ENCODE data around the gene TSPAN31. TPM values are rescaled to one million over a fixed set of nuclear protein-coding genes. Genes with fewer than 3 reads are reported as not detected.

TSPAN31 gene
- total RNA-seq, 1 donor from 2014 or later, result 44.8 TPM

- DNase-seq (ENCODE audit: low spot score), result no peak
These were observed 38.6 kb downstream of the TSPAN31 start for GRCh38 chr12:57783466-57783801.

- no peak for DNase-seq (ENCODE audit: low spot score)
These were observed 39.0 kb downstream of the TSPAN31 start for GRCh38 chr12:57783861-57784260.

GRCh38 chr12:57793920-57794319 is 49.1 kb downstream of the TSPAN31 start:
- no peak for DNase-seq (ENCODE audit: low spot score)

- no peak for DNase-seq (ENCODE audit: low spot score)
These were observed 50.5 kb downstream of the TSPAN31 start for GRCh38 chr12:57795354-57795753.

GRCh38 chr12:57796996-57797395 is 52.2 kb downstream of the TSPAN31 start:
- DNase-seq (ENCODE audit: low spot score), result no peak

- DNase-seq (ENCODE audit: low spot score), result no peak
These were observed 53.1 kb downstream of the TSPAN31 start for GRCh38 chr12:57797933-57798332.

Other genes with a start within 250 kb of the TSPAN31 start
- 24.6 TPM for gene DDIT3, start 224.5 kb upstream of the TSPAN31 start, total RNA-seq
- gene MBD6, start 222.2 kb upstream of the TSPAN31 start, total RNA-seq, result 115 TPM
- 135 TPM for gene DCTN2, start 197.8 kb upstream of the TSPAN31 start, total RNA-seq
- 0.81 TPM for gene KIF5A, start 195.0 kb upstream of the TSPAN31 start, total RNA-seq
- gene PIP4K2C, start 153.8 kb upstream of the TSPAN31 start, total RNA-seq, result 36.1 TPM
- gene DTX3, start 140.2 kb upstream of the TSPAN31 start, total RNA-seq, result 31.2 TPM
- 26.2 TPM for gene ARHGEF25, start 133.6 kb upstream of the TSPAN31 start, total RNA-seq
- gene B4GALNT1, start 111.8 kb upstream of the TSPAN31 start, total RNA-seq, result 1.3 TPM
- 249 TPM for gene OS9, start 50.9 kb upstream of the TSPAN31 start, total RNA-seq
- gene AGAP2, start 6.3 kb upstream of the TSPAN31 start, total RNA-seq, result 2.6 TPM
- gene CDK4, start 7.3 kb downstream of the TSPAN31 start, total RNA-seq, result 67.8 TPM
- 24.6 TPM for gene MARCHF9, start 10.1 kb downstream of the TSPAN31 start, total RNA-seq
- gene CYP27B1, start 22.0 kb downstream of the TSPAN31 start, total RNA-seq, result 1.6 TPM
- 9.2 TPM for gene METTL1, start 27.1 kb downstream of the TSPAN31 start, total RNA-seq
- gene EEF1AKMT3, start 27.6 kb downstream of the TSPAN31 start, total RNA-seq, result 7.0 TPM
- 29.3 TPM for gene TSFM, start 37.7 kb downstream of the TSPAN31 start, total RNA-seq
- gene AVIL, start 73.7 kb downstream of the TSPAN31 start, total RNA-seq, result 12.0 TPM
- 150 TPM for gene CTDSP2, start 101.7 kb downstream of the TSPAN31 start, total RNA-seq
- gene ATP23, start 196.5 kb downstream of the TSPAN31 start, total RNA-seq, result 5.2 TPM